GM18505 (cell line): ENCODE results near the gene ATIC.

ENCODE experiments used
- ATAC-seq: cut with Tn5 transposase; IDR thresholded peaks from one replicate; pipeline ENCODE4 v1.9.1; 2021; ENCODE audit not compliant: unreplicated experiment
- POLR2A ChIP-seq: IDR thresholded peaks from 4 replicates; pipeline ENCODE4 v1.6.1; 2011; ENCODE audit warnings: borderline replicate concordance; ENCODE audit not compliant: insufficient read depth, insufficient read length; ENCODE audit errors: extremely low read depth

Gene ATIC

GRCh38 chr2:215328066-215328465 is 16.2 kb downstream of the ATIC start:
- no peak for ATAC-seq
- no peak for TF ChIP-seq POLR2A

GRCh38 chr2:215332872-215333595 is 21.2 kb downstream of the ATIC start:
- no peak for TF ChIP-seq POLR2A
- ATAC-seq: peak; percentile 85

GRCh38 chr2:215338883-215339679 is 27.2 kb downstream of the ATIC start:
- TF ChIP-seq POLR2A: no peak

GRCh38 chr2:215347878-215348277 is 36.0 kb downstream of the ATIC start:
- TF ChIP-seq POLR2A: no peak
- no peak for ATAC-seq

More at GRCh38 chr2:215338883-215339679, 27.2 kb downstream of the ATIC start:
- no peak for ATAC-seq

- no peak for ATAC-seq
- TF ChIP-seq POLR2A: no peak
Measured at GRCh38 chr2:215352602-215353001, 40.7 kb downstream of the ATIC start.

DNA sequence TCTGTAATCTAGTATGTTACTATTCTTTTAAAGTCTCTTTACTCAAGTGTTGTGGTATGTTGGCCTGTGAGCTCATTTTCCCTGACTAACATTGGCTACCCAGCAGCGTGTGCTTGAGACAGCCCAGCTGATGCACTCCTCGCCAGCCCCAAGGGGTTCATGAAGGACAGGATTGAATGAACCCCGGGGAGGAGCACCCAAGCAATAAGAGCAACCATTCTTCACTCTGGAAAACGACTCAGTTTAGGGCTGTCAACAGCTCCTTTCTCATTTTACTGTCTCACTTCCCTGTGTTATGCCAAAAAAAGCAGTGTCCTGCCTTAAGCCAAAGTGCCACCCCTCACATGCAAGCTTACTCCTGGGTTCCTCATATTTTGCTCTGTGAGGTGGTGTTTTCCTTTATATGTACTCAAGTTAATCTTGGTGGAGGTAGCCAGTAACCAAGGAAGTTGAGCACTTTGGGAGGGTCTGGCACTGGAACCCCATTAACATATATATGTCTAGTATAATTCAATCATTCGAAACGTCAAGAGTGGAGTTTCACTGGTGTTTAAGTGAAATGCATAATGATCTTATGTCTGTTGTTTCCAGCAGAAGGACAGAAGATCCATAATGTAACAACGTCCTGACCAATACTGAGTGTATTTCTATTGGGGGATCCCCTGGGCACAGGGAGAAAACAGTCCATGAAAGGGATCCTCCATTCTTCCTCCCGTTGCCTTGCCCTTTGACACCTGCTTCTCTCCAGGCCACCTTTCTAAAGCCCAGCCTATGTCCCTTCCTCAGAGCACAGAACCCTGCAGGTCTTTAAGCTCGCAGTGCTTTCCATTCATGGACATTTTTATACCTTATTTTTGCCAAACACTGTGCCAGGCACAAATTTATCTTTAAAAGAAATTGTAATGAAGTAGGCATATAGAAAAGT is 43.2 kb downstream of the ATIC start:
- TF ChIP-seq POLR2A: no peak
- no peak for ATAC-seq

DNA sequence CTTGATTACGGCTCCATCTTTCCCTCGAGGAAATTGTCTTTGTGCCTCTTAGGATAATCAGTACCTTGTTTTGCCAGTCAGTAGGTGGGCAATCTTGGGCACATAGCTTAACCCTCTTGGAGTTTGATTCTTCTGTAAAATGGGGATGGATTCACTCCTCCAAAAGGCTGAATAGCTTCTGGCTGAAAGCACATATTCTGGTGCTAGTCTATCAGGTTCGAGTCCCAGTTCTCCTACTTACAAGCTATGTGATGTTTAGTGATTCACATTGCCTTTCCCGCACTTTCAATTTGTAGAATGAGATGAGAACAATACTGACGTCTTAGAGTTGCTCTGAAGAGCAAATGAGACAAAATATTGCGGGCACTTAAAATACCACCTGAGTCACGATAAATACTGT is 43.9 kb downstream of the ATIC start:
- TF ChIP-seq POLR2A: no peak
- no peak for ATAC-seq

GRCh38 chr2:215356334-215356947 is 44.6 kb downstream of the ATIC start:
- no peak for TF ChIP-seq POLR2A

GRCh38 chr2:215356948-215357461 is 45.1 kb downstream of the ATIC start:
- no peak for ATAC-seq
- TF ChIP-seq POLR2A: no peak

More at GRCh38 chr2:215356334-215356947, 44.6 kb downstream of the ATIC start:
- no peak for ATAC-seq

DNA sequence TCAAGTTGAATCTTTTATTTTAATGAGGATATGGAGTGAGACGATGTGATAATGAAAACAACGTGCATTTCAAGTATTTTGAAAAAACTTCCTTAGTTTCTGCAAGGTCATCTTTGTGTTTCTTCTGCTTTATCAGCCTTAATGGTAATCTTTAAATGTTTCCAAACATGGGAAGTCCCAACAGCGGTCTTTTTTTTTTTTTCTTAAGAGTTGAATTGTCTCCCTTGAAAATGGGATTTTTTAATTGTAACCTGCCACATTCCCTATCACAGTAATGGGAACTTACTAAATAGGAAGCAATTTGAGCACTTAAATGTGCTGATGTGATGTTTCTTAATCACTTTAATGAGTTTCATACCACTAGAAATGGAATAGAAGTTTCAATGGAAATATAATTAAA is 45.8 kb downstream of the ATIC start:
- ATAC-seq: no peak
- no peak for TF ChIP-seq POLR2A

- no peak for TF ChIP-seq POLR2A
- ATAC-seq: no peak
Measured at GRCh38 chr2:215358312-215358845, 46.5 kb downstream of the ATIC start.

DNA sequence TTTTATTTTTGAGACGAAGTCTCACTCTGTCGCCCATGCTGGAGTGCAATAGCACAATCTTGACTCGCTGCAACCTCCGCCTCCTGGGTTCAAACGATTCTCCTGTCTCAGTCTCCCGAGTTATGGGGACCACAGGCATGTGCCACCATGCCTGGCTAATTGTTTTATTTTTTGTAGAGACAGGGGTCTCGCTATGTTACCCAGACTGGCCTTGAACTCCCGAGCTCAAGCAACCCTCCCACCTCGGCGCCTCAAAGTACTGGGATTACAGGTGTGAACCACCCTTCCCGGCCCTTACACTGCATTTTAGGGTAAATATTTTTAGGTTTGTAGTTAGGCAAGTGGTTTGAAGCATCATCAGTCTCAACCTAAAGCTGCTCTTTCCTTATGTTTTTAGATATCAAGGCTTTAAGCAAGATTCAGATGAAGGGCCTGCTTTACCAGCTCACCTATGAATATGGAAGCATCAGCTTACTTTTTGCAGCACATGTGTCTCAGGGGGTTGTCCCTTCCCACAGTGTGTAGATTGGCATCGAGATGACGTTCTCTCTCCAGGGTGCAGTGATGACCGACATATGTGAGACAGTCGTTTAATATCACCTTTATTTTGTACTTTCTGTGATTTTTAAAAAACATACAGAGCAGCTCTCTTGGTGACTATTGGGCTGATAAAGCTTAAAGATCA is 47.2 kb downstream of the ATIC start:
- no peak for TF ChIP-seq POLR2A
- ATAC-seq: no peak
